Esophagus squamous epithelium (tissue), 4 donors: Measurements from ENCODE around the gene CFTR.

Experiments used
- CTCF ChIP-seq, 6 experiments: fragments of 450-650 bp in 4 of 6; fragments of 200-600 bp in 2 of 6; sonication (generic) in 2 of 6; IDR thresholded peaks; one replicate each; pipeline ENCODE4 v1.5.1; 2016 to 2019; ENCODE audit warnings: antibody characterized with exemption in 6 of 6, mild to moderate bottlenecking in 4 of 6, moderate library complexity in 4 of 6
- POLR2A ChIP-seq, 4 donors: fragments of 450-650 bp; IDR thresholded peaks; one replicate each; pipeline ENCODE4 v1.6.1; 2017; ENCODE audit warnings: antibody characterized with exemption in 4 of 4, mild to moderate bottlenecking in 4 of 4, moderate library complexity in 3 of 4

- TF ChIP-seq CTCF (IDR thresholded peaks at IDR 0.05): no peak
- no peak for TF ChIP-seq POLR2A (IDR thresholded peaks at IDR 0.05)
Observed at GRCh38 chr7:117630907-117631564, 151.2 kb downstream of the CFTR start.
